Amniotic stem cell (primary cell): Measurements from ENCODE around the gene POLR2H.

Source experiments
- DNase-seq: peaks from one replicate; lab custom pipeline; 2025; lab: John Stamatoyannopoulos, UW

POLR2H gene

GRCh38 chr3:184371570-184372018 is 10.1 kb downstream of the POLR2H start:
- DNase-seq: peak; percentile 80

DNA sequence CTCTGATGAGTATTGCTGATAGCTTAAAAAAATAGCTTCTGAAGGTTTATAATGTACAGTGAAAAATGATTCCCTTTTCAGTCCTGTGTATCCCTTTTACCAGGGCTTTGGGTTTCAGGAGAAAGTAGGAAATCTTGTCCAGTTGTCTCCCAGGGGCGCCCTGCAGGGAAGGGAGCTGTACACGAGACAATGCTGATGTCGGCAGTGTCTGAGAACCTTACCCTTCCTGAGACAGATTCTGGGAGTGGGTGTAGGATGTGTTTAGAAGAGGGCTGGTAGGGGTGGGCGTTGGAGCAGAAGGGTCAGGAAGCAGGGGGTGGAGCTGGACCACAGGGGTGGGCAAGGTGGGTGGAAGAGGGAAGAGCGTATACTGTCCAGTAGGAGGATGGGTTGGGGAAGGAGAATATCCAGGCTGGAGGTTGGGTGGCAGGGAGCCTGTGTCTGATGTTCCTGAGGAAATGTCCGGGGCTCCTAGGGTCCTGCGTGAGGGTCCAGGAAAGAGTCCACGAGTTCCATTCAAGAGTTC is 10.8 kb downstream of the POLR2H start:
- no peak for DNase-seq

GRCh38 chr3:184372911-184373310 is 11.4 kb downstream of the POLR2H start:
- DNase-seq: no peak

DNA sequence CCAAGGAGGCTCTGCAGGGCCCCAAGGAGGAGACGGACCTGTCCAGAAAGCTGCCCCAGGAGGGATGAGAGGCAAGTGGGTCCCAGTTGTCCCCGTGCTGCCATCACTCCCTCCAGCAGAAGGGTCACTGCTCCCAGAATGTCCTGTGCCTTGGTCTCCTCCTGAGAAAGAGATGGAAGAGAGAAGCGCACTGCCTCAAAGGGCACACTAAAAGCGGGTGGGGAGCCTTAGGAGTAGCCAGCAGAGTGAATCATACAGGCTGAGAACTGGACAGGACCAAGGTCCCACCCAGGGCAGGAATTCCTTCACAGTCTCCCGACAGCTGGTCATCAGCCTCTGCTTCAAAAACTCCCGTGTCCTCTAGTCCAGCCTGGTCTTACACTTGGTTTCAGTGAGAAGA is 11.9 kb downstream of the POLR2H start:
- DNase-seq: no peak

DNA sequence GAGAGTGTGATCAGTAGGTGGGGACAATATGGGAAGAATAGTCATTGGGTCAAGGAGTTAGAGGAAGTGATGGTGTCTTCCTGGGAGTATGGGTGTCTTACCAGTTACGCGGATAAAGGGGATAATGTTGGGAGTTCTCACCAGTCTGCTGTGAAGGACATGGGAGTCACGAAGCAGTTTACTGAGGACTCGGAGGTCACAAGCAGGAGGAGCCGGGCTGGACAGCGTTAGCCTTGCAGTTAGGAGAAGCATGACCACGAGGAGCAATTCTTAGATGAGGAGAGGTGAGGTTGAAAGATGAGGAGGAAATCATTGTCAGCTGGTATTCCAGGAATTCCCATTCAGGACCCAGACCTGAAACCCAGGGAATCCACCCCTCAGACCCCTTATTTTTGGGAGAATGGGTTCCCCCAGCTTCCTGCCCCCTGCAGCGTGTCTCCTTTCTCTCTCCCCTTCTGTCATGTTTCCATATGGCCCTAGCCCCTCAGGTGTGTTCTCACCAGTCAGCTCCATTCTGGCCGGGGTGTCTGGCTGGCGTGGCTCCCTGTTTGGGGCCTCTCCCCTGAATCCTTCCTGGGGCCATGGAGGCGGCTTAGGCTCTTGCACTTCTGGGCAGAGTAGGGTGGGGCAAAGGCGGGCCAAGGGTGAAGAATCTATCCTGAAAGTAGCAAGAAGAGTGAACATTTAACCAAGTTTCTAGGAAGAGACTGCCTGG is 14.4 kb downstream of the POLR2H start:
- no peak for DNase-seq

DNA sequence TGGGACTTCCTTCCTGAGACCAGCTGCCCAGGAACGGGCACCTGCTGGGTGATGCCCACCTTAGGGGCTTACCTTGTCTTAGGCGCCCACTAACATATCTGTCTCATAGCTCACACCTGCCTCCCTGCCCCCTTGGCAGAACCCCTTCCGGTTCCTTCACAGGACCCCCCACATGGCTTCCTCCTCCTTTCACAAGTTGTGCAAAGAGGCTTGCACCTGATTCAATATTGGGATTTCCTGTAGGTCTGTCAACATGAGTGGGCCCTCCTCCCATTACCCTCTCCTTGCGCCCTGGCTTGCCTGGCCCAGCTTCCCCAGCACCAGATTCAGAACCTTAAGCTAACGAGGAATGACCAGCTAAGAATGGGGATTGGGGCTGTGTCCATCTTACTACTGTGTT is 15.9 kb downstream of the POLR2H start:
- no peak for DNase-seq

GRCh38 chr3:184377882-184378445 is 16.5 kb downstream of the POLR2H start, which contains the start of gene THPO:
Gene THPO (minus strand): TSS chr3:184378207. CDS start chr3:184376259, 1,948 bp downstream.
- DNase-seq: no peak

DNA sequence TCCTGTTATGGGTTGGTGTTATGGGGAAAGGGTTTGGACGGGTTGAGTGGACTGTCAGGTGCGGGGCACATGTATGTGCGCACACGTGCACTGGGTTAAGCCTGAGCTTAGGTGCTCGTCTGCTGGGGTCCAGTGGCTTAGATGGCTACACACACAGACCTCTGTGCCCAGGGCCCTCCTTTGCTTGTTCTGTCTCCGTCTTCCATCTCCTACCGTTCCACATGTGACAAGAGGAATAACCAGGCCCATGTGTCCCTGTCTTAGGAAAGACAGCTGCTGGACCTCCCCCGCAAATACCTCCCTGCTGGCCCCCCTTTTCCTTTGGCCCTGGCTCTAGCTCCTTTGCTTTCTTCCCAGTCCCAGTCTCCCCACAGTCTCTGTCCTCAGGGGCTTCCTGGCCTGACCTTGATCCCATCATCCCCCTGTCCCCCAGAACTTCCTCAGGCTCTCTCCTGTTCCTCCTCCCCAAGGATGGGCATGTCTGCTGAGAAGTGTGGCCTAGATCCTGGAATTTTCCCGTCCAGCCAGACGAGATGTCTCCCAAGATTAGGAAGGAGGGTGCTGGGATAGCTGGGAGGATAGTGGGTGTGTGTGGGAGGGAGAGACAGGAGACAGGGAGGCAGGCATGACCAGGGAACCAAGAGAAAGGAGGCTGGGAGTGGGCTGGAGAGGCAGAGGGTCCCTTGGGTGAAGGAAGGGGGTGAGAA is 17.3 kb downstream of the POLR2H start:
- no peak for DNase-seq

GRCh38 chr3:184379358-184380184 is 18.1 kb downstream of the POLR2H start, which contains the start of gene CHRD:
Gene CHRD (plus strand): TSS chr3:184380054. CDS start chr3:184380319, 265 bp downstream.
- no peak for DNase-seq

DNA sequence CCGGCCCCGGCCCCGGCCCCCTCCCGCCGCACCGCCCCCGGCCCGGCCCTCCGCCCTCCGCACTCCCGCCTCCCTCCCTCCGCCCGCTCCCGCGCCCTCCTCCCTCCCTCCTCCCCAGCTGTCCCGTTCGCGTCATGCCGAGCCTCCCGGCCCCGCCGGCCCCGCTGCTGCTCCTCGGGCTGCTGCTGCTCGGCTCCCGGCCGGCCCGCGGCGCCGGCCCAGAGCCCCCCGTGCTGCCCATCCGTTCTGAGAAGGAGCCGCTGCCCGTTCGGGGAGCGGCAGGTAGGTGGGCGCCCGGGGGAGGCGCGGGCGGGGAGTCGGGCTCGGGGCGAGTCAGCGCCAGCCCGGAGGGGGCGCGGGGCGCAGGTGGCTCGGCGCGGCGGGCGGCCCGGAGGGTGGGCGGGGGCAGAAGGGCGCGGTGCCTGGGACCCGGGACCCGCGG is 18.7 kb downstream of the POLR2H start:
- DNase-seq: peak; percentile 17

GRCh38 chr3:184380627-184381260 is 19.2 kb downstream of the POLR2H start:
- no peak for DNase-seq

DNA sequence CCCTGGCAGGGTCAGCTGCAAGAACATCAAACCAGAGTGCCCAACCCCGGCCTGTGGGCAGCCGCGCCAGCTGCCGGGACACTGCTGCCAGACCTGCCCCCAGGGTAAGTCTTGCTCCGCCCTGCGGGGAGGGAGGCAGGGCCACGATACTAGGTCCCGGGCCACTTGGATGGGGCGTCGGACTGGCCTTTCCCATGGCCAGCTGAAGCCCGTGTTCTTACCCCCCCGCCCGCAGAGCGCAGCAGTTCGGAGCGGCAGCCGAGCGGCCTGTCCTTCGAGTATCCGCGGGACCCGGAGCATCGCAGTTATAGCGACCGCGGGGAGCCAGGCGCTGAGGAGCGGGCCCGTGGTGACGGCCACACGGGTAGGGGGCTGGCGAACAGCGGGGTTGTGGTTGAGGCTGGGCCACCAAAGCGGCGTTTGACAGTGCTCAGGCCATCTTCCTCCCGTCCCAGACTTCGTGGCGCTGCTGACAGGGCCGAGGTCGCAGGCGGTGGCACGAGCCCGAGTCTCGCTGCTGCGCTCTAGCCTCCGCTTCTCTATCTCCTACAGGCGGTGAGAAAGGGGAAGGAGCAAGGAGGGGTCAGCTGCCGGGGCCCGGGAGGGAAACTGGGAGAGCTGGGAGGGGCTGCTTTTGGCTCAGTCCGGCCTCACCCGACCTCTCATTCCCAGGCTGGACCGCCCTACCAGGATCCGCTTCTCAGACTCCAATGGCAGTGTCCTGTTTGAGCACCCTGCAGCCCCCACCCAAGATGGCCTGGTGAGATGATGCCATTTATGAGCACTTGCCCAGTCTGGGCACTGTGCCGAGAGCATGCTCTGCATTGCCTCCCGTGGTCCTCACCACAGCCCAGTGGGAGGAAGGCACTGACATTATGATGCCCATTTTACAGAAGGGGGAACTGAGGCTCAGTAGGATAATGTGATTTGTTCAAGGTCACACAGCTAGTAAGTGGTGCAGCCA is 20.0 kb downstream of the POLR2H start:
- DNase-seq: no peak

DNA sequence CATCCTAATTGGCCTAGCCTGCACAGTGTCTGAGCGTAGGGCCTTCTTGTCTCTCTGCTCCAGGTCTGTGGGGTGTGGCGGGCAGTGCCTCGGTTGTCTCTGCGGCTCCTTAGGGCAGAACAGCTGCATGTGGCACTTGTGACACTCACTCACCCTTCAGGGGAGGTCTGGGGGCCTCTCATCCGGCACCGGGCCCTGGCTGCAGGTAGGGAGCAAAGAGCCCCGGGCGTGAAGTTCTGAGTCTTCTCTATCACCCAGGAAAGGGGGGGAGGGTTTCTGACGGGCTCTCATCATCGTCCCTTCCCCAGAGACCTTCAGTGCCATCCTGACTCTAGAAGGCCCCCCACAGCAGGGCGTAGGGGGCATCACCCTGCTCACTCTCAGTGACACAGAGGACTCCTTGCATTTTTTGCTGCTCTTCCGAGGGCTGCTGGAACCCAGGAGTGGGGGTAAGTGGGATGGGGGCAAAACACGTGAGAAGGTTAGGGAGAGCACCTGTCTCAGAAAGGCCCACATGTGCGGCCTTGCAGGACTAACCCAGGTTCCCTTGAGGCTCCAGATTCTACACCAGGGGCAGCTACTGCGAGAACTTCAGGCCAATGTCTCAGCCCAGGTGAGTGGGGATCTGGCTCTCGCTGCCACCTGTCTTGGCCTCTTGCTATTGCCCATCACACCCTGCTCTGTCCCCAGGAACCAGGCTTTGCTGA is 21.0 kb downstream of the POLR2H start:
- DNase-seq: no peak

DNA sequence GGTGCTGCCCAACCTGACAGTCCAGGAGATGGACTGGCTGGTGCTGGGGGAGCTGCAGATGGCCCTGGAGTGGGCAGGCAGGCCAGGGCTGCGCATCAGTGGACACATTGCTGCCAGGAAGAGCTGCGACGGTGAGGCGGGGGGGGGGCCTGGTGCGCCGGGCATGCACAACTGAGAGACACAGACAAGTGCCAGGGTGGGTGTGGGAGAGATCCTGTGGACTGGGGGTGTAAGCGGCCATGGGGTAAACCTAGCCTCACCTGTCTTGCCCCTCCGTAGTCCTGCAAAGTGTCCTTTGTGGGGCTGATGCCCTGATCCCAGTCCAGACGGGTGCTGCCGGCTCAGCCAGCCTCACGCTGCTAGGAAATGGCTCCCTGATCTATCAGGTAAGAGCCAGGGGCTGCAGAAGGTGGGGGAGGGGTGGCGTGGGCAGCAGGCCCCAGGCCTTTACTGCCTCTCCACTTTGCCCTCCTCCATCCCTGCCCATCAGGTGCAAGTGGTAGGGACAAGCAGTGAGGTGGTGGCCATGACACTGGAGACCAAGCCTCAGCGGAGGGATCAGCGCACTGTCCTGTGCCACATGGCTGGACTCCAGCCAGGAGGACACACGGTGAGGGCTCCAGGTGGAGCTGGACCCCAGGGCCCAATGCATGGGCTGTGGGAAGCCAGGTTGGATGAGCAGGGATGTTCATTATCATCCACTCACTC is 21.7 kb downstream of the POLR2H start:
- DNase-seq: no peak

DNA sequence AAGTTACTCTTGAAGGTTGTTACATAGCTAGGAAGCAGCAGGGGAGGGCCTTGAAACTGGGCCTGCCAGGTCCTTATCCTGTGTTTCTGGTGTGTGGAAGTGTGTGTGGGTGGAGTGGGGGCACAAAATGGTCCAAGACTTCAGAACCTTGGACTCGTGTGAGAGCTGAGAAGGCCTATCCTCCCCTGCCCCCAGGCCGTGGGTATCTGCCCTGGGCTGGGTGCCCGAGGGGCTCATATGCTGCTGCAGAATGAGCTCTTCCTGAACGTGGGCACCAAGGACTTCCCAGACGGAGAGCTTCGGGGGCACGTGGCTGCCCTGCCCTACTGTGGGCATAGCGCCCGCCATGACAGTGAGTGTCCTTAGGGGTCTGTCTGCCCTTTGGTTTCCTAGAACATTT is 22.8 kb downstream of the POLR2H start:
- DNase-seq: no peak

DNA sequence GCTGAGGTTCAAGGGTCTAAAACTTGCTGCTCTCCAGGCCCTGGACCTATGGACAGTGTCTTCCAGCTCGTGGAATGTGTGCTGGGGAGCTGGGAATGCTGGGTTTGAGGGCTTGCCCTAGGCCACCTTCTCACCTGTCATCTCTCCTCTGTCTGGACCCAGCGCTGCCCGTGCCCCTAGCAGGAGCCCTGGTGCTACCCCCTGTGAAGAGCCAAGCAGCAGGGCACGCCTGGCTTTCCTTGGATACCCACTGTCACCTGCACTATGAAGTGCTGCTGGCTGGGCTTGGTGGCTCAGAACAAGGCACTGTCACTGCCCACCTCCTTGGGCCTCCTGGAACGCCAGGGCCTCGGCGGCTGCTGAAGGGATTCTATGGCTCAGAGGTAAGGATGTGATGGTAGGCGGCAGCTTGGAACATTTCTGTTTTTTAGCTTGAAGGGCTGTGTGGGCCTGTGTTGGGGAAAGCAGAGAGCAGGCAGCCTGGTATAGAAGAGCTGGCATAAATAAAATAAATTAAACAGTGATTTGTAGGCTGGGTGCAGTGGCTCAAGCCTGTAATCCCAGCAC is 23.4 kb downstream of the POLR2H start:
- DNase-seq: no peak

DNA sequence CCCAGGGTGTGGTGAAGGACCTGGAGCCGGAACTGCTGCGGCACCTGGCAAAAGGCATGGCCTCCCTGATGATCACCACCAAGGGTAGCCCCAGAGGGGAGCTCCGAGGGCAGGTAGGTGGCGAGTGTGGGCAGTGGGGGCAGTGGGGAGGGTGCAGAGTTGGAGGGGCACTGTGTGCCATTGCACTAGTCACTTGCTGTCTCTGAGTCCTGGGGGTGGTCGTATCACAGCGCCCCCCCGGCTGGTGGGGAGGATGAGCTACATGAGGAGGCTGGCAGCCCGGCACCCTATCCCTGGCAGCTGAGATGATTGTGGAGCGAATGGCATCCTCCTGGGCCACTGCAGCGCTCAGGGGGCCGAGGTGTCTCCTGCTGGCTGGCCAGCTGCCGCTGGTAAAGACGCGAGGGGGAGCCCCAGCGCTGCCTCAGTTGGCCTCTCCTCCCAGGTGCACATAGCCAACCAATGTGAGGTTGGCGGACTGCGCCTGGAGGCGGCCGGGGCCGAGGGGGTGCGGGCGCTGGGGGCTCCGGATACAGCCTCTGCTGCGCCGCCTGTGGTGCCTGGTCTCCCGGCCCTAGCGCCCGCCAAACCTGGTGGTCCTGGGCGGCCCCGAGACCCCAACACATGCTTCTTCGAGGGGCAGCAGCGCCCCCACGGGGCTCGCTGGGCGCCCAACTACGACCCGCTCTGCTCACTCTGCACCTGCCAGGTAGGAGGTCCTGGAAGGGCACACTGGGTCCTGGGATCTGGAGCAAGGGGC is 24.7 kb downstream of the POLR2H start:
- DNase-seq: no peak
